Loucy (cell line): ENCODE results near the gene DLG2.

Experiments used
- H2AFZ ChIP-seq: fragments of 200-600 bp; sonication (generic); 2 replicates; pipeline ENCODE4 v1.6.0; 2016; ENCODE audit warnings: antibody characterized with exemption, mild to moderate bottlenecking, low read length, moderate library complexity
- H3F3A ChIP-seq: fragments of 200-600 bp; 2 replicates; pipeline ENCODE4 v1.6.0; 2016; ENCODE audit warnings: antibody characterized with exemption, low read depth, mild to moderate bottlenecking
- H3K27me3 ChIP-seq: fragments of 200-600 bp; sonication (generic); 2 replicates; pipeline ENCODE4 v1.6.1; 2014; ENCODE audit warnings: low read length, mild to moderate bottlenecking; ENCODE audit not compliant: insufficient read depth, poor library complexity, severe bottlenecking
- H3K36me3 ChIP-seq: fragments of 200-600 bp; sonication (generic); 2 replicates; pipeline ENCODE4 v1.6.1; 2016; ENCODE audit warnings: low read length; ENCODE audit not compliant: insufficient read depth
- H3K4me1 ChIP-seq: fragments of 200-600 bp; sonication (generic); 2 replicates; pipeline ENCODE4 v1.5.1; 2014; ENCODE audit warnings: low read length, mild to moderate bottlenecking; ENCODE audit not compliant: insufficient read depth, poor library complexity, severe bottlenecking
- H3K4me2 ChIP-seq: fragments of 200-600 bp; sonication (generic); 2 replicates; pipeline ENCODE4 v1.6.0; 2014; ENCODE audit warnings: antibody characterized with exemption, low read length, low read depth, mild to moderate bottlenecking; ENCODE audit not compliant: poor library complexity, severe bottlenecking
- H3K4me3 ChIP-seq: fragments of 200-600 bp; sonication (generic); 2 replicates; pipeline ENCODE4 v1.5.1; 2014; ENCODE audit warnings: low read length, mild to moderate bottlenecking, mixed read lengths; ENCODE audit not compliant: poor library complexity, severe bottlenecking
- H3K79me2 ChIP-seq: fragments of 200-600 bp; sonication (generic); 2 replicates; pipeline ENCODE4 v1.6.1; 2014; ENCODE audit warnings: low read length; ENCODE audit not compliant: insufficient read depth
- H3K9ac ChIP-seq: fragments of 200-600 bp; sonication (generic); 2 replicates; pipeline ENCODE4 v1.6.0; 2014; ENCODE audit warnings: mild to moderate bottlenecking, low read depth, low read length, moderate library complexity; ENCODE audit not compliant: poor library complexity, severe bottlenecking
- H3K9me2 ChIP-seq: fragments of 200-600 bp; sonication (generic); replicated peaks from 2 replicates; pipeline ENCODE4 v1.6.1; 2016; ENCODE audit warnings: low read depth, low read length, mixed read lengths
- H3K9me3 ChIP-seq: fragments of 200-600 bp; sonication (generic); 2 replicates; pipeline ENCODE4 v1.6.1; 2014; ENCODE audit warnings: mild to moderate bottlenecking, antibody characterized with exemption, low read length, low read depth; ENCODE audit not compliant: insufficient read depth
- H4K20me1 ChIP-seq: fragments of 200-600 bp; sonication (generic); 2 replicates; pipeline ENCODE4 v1.6.0; 2014; ENCODE audit warnings: antibody characterized with exemption, low read length, mild to moderate bottlenecking; ENCODE audit not compliant: insufficient read depth, poor library complexity, severe bottlenecking
- CTCF ChIP-seq: fragments of 200-600 bp; sonication (generic); conservative IDR thresholded peaks from 2 replicates; pipeline ENCODE4 v1.5.1; 2014; ENCODE audit warnings: mild to moderate bottlenecking, antibody characterized with exemption, low read length
- EZH2phosphoT487 ChIP-seq: fragments of 200-600 bp; IDR thresholded peaks from 2 replicates; pipeline ENCODE4 v1.6.1; 2018; ENCODE audit warnings: antibody characterized with exemption, mild to moderate bottlenecking, moderate library complexity, borderline replicate concordance

Gene DLG2

GRCh38 chr11:84866922-84867321 is 760.2 kb downstream of the DLG2 start:
- Histone ChIP-seq H4K20me1 (no peaks in the 10 kb centered on the region), H3K36me3 (no peaks in the 10 kb centered on the region), H3K27me3 (no peaks in the 10 kb centered on the region), H3K9ac (no peak overlapping the region), H3K4me3 (no peak overlapping the region), H2AFZ (no peak overlapping the region), H3K9me2 (no peaks in the 10 kb centered on the region), H3K79me2 (no peaks in the 10 kb centered on the region), H3K9me3 (no peaks in the 10 kb centered on the region), H3F3A (no peaks in the 10 kb centered on the region), H3K4me1 (no peaks in the 10 kb centered on the region), H3K4me2 (no peak overlapping the region)
- TF ChIP-seq EZH2phosphoT487 (no peak), CTCF (no peak)

- H3K4me1 ChIP-seq, result no peaks in the 10 kb centered on the region
- H3K27me3 ChIP-seq, result no peaks in the 10 kb centered on the region
- H3K9me2 ChIP-seq, result no peaks in the 10 kb centered on the region
- H3K79me2 ChIP-seq, result no peaks in the 10 kb centered on the region
- H3K9ac ChIP-seq, result no peak overlapping the region
- H3K9me3 ChIP-seq, result no peaks in the 10 kb centered on the region
- no peaks in the 10 kb centered on the region for H3F3A ChIP-seq
- no peaks in the 10 kb centered on the region for H3K36me3 ChIP-seq
- H3K4me3 ChIP-seq, result no peak overlapping the region
- no peaks in the 10 kb centered on the region for H4K20me1 ChIP-seq
- no peak overlapping the region for H2AFZ ChIP-seq
- no peak for TF ChIP-seq CTCF
- TF ChIP-seq EZH2phosphoT487, result no peak
- no peak overlapping the region for H3K4me2 ChIP-seq
These were observed 761.2 kb downstream of the DLG2 start for GRCh38 chr11:84865791-84866535.

GRCh38 chr11:84865257-84865656 is 761.9 kb downstream of the DLG2 start:
- no peak overlapping the region for H3K4me3 ChIP-seq
- H3F3A ChIP-seq, result no peaks in the 10 kb centered on the region
- no peaks in the 10 kb centered on the region for H3K79me2 ChIP-seq
- H3K9ac ChIP-seq, result no peak overlapping the region
- no peaks in the 10 kb centered on the region for H3K9me3 ChIP-seq
- H4K20me1 ChIP-seq, result no peaks in the 10 kb centered on the region
- H3K9me2 ChIP-seq, result no peaks in the 10 kb centered on the region
- no peaks in the 10 kb centered on the region for H3K4me1 ChIP-seq
- H3K36me3 ChIP-seq, result no peaks in the 10 kb centered on the region
- TF ChIP-seq EZH2phosphoT487 (no peak), CTCF (no peak)
- H3K27me3 ChIP-seq, result no peaks in the 10 kb centered on the region
- H3K4me2 ChIP-seq, result no peak overlapping the region
- no peak overlapping the region for H2AFZ ChIP-seq
